ENCODE results near the gene CEP112.

DNA sequence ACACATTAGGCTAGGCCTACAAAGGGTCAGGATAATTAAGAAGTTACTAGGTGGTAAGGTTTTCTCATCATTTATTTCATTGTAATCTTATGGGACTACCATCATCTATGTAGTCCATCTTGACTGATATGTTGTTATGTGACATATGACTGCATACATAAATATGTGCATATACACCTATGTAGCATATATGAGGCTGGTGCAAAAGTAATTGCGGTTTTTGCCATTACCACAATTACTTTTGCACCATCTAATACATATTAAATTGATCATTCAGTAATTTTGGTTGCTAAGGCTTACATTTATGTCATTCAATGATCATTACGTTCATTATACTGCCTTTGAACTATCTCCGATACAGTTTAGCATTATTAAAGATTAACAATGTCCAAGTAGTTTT lies 462.7 kb downstream of the CEP112 start:
- TF ChIP-seq BHLHE40 (IDR thresholded peaks at IDR 0.05; ENCODE audit: borderline replicate concordance) (no peak), SP1 (IDR thresholded peaks at IDR 0.05) (no peak), FOXM1 (IDR thresholded peaks at IDR 0.05; ENCODE audit: borderline replicate concordance) (no peak), ZNF384 (IDR thresholded peaks at IDR 0.05) (no peak), L3MBTL2 (conservative IDR thresholded peaks at IDR 0.05) (no peak), PKNOX1 (IDR thresholded peaks at IDR 0.05) (no peak)

All from HEK293T (cell line).